BJ (cell line): ENCODE data around the gene SRGAP3. TPM values are rescaled to one million over a fixed set of nuclear protein-coding genes. Genes with fewer than 3 reads are reported as not detected.

Experiments used
- CTCF ChIA-PET: fragments of 350-600 bp; formaldehyde crosslinking; extraction: SDS; loops from one replicate; lab custom pipeline; 2021; ENCODE audit warnings: antibody characterized with exemption, inconsistent platforms; lab: Yijun Ruan, JAX
- POLR2A ChIA-PET: fragments of 300-600 bp; sonication (Branson Sonifier 250); formaldehyde crosslinking; extraction: SDS; loops from one replicate; lab custom pipeline; 2021; ENCODE audit warnings: antibody characterized with exemption; lab: Charles Lee
- DNase-seq: peaks from one replicate; pipeline ENCODE4 v3.0.0-alpha.2; 2011; ENCODE audit warnings: low read depth
- H3K27me3 ChIP-seq: 2 replicates; pipeline ENCODE4 v1.6.0; 2011; ENCODE audit warnings: low read length; ENCODE audit not compliant: control insufficient read depth, insufficient read depth
- H3K36me3 ChIP-seq: 2 replicates; pipeline ENCODE4 v1.5.1; 2011; ENCODE audit warnings: low read length; ENCODE audit not compliant: control insufficient read depth, insufficient read depth
- H3K4me3 ChIP-seq: 2 replicates; pipeline ENCODE4 v1.5.1; 2011; ENCODE audit warnings: low read depth, mild to moderate bottlenecking, control low read depth, low read length
- polyA plus RNA-seq: library from polyadenylated mRNA; depleted of rRNA; stranded (reverse); fragments of >200 nt; gene quantifications from 2 replicates; pipeline ENCODE4 v1.2.3, GENCODE V29; 2011
- TF ChIP-seq, protein P1 (sequence below): IDR thresholded peaks from 2 replicates; pipeline ENCODE4 v1.5.1; 2011; ENCODE audit warnings: low read depth, mild to moderate bottlenecking, control low read depth, inconsistent platforms, low read length, moderate library complexity; ENCODE audit not compliant: insufficient read depth

The SRGAP3 gene
- polyA plus RNA-seq, 1 experiment, result 0.75 TPM

DNA sequence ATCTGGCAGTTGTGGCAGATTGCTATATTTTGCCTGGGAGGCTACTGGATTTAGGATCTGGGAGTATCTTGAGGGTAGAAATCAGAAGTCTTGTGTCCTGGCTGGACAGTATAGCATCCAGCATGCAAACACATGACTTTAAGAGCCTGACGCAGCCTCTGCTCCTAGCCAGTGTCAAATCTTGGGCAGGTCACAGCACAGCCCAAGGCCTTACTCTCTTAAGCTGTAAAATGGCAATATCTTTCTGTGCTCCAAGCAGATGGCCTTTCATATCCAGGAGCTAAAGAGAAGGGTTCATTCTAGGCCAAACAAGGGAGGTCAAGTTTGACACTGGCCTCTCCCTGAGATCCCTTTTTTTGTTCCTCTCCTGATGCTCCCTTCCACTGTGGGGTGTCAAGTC is 266.4 kb downstream of the SRGAP3 start:
- Histone ChIP-seq H3K36me3 (no peaks in the 10 kb centered on the region), H3K27me3 (peaks cover 5% of the 10 kb centered on the region), H3K4me3 (no peak overlapping the region)
- TF ChIP-seq, protein P1, sequence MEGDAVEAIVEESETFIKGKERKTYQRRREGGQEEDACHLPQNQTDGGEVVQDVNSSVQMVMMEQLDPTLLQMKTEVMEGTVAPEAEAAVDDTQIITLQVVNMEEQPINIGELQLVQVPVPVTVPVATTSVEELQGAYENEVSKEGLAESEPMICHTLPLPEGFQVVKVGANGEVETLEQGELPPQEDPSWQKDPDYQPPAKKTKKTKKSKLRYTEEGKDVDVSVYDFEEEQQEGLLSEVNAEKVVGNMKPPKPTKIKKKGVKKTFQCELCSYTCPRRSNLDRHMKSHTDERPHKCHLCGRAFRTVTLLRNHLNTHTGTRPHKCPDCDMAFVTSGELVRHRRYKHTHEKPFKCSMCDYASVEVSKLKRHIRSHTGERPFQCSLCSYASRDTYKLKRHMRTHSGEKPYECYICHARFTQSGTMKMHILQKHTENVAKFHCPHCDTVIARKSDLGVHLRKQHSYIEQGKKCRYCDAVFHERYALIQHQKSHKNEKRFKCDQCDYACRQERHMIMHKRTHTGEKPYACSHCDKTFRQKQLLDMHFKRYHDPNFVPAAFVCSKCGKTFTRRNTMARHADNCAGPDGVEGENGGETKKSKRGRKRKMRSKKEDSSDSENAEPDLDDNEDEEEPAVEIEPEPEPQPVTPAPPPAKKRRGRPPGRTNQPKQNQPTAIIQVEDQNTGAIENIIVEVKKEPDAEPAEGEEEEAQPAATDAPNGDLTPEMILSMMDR, result no peak
- ChIA-PET CTCF (interaction anchor here (1.4 kb wide), 1 partner anchor 320 kb away, joined by 3 read pairs; no protein-coding TSS in a partner anchor), POLR2A (no interaction called here)
- DNase-seq, result no peak

DNA sequence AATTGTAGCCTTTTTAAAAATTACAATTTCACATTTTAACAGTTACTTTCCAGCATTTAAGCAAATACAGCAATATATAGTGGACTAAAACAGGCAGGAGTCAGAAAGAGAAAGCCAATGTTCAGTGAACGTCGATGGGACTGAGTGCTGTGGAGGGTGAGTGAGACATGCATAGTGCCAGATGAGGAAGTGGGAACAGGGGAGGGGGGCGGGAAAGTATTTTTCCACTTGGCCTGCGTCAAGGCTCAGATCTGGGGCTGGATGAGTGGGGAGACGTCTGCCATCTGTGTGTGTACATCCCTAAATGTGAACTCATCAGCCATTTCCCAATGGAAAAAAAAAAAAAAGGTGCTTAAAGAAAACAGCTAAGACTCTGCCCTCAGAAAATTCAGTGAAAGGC is 266.9 kb downstream of the SRGAP3 start:
- DNase-seq, result no peak
- TF ChIP-seq, protein P1, result no peak
- H3K36me3 ChIP-seq, result no peaks in the 10 kb centered on the region
- no peak overlapping the region for H3K4me3 ChIP-seq
- ChIA-PET POLR2A (no interaction called here), CTCF (interaction anchor here (2.2 kb wide), 1 partner anchor 10 kb away, joined by 8 read pairs; no protein-coding TSS in a partner anchor)
- peaks cover 7% of the 10 kb centered on the region for H3K27me3 ChIP-seq

DNA sequence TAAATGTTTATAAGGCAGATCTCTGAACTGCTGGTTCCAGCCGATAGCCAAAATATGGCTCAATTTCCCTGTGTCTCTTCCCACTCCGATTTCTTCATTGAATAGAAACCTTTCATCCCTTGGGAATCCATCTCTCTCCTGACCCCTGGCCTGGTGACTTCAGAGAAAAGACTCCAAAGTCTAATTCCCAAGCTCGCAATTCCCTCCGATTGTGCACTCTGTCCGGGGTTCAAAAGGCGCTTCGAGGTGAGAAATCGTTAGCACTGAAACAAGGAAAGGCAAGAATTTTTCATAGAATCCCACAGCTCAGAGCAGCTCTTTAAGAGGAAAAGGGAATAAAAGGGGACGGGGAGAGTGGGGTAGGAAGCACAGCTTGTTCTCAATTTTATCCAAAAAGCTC is 267.7 kb downstream of the SRGAP3 start:
- CTCF ChIA-PET, result interaction anchor here (0.9 to 2.2 kb wide), 4 partner anchors 10 to 321 kb away, joined by 3 to 8 read pairs (median 3); partner anchors contain the start of gene OXTR
- TF ChIP-seq, protein P1, result no peak

GRCh38 chr3:8981296-8981695 is 268.1 kb downstream of the SRGAP3 start:
- TF ChIP-seq, protein P1, result no peak
- Histone ChIP-seq H3K4me3 (no peak overlapping the region), H3K36me3 (no peaks in the 10 kb centered on the region), H3K27me3 (peaks cover 8% of the 10 kb centered on the region)
- DNase-seq, result no peak
- ChIA-PET POLR2A (no interaction called here), CTCF (interaction anchor here (0.9 to 2.2 kb wide), 4 partner anchors 9 to 321 kb away, joined by 3 to 8 read pairs (median 3); partner anchors contain the start of gene OXTR)

More for the DNA sequence above, 267.7 kb downstream of the SRGAP3 start:
- peaks cover 7% of the 10 kb centered on the region for H3K27me3 ChIP-seq
- no peaks in the 10 kb centered on the region for H3K36me3 ChIP-seq
- POLR2A ChIA-PET, result no interaction called here
- DNase-seq, result no peak
- H3K4me3 ChIP-seq, result no peak overlapping the region

DNA sequence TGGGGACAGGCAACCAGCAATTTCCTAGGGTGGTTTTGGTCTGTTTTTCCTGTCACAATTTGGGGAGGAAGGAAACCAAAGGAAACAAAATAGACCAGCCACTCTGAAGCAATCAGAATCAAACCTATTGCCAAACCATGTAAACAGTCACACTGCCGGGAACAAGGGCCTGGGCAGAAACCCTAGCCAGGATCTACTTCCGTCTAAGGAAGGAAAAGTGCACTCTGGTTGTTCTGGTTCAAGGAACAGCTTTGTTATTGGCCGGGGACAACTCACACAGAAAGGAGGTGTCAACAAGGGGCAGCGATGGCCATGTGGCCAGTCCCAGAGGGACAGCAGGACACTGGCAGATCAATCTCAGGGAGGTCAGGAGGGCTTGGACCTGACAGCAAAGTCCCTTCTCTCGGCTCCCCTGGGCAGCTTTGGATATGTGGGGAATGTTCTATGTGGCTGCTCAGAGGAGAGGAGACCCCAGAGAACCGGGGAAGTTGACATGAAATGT is 268.6 kb downstream of the SRGAP3 start:
- H3K4me3 ChIP-seq, result no peak overlapping the region
- no peaks in the 10 kb centered on the region for H3K36me3 ChIP-seq
- H3K27me3 ChIP-seq, result peaks cover 8% of the 10 kb centered on the region
- DNase-seq, result no peak
- ChIA-PET CTCF (interaction anchor here (0.9 to 2.2 kb wide), 5 partner anchors 8 to 322 kb away, joined by 3 to 8 read pairs (median 3); partner anchors contain the start of gene OXTR), POLR2A (no interaction called here)
- TF ChIP-seq, protein P1, result no peak
